NCI-H1694 treated with DMSO at 0.1 percent for 48 hours (cell line): ENCODE results near the gene PPFIA4.
"Not testable (repeated sequence)": the region's sequence is repeated elsewhere in the genome, so short reads cannot be mapped to it uniquely, and the experiment has no call there.

Experiments
- DNase-seq: peaks from one replicate; lab custom pipeline; 2025; lab: John Stamatoyannopoulos, UW

PPFIA4 gene

DNA sequence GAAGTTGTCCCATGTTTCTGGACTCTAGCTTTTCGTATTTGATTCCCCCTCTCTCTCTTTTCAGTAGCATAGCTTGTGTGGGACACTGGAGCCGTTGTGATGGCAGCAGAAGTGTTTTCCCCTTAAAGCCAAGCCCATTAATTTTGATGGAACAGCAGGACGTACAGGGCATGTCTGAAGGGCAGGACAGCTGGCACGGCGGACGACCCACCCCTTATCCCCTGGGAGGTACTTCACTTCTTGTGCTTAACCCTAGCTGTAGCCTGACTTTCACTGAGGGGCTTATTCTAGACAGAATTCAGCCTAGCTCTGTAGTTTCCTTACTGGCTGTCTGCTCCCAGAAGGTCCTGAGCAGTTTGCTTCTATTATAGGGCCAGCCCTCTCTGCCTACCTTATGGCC lies 8.6 kb upstream of the PPFIA4 start:
- DNase-seq: no peak

DNA sequence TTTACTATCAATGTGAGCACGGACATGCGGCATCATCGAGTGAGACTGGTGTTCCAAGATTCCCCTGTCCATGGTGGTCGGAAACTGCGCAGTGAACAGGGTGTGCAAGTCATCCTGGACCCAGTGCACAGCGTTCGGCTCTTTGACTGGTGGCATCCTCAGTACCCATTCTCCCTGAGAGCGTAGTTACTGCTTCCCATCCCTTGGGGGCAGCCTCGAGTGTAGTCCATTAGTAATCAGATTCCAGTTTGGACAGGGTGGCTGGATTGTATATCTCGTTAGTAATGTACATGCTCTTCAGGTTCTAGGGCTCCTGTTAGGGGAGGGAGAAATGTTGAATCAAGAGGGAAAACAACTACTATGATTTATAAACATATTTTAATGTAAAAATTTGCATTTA lies 3.4 kb upstream of the PPFIA4 start:
- DNase-seq: not testable (repeated sequence)

DNA sequence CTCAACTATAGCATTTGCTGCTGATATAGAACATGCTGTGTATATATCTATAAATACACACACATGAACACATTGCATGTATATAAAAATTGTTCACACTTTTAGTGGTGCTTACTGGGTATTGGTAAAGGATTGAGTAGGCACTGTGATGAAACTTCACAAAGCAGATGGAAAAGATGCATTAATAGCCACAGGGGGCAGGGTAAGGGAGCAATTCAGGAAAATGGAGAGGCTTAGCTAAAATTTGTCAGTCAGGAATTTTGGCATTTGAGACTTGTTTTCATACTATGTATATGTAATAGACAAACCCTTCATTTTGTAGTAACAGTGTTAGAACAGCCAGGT lies 633 bp upstream of the PPFIA4 start:
- no peak for DNase-seq

DNA sequence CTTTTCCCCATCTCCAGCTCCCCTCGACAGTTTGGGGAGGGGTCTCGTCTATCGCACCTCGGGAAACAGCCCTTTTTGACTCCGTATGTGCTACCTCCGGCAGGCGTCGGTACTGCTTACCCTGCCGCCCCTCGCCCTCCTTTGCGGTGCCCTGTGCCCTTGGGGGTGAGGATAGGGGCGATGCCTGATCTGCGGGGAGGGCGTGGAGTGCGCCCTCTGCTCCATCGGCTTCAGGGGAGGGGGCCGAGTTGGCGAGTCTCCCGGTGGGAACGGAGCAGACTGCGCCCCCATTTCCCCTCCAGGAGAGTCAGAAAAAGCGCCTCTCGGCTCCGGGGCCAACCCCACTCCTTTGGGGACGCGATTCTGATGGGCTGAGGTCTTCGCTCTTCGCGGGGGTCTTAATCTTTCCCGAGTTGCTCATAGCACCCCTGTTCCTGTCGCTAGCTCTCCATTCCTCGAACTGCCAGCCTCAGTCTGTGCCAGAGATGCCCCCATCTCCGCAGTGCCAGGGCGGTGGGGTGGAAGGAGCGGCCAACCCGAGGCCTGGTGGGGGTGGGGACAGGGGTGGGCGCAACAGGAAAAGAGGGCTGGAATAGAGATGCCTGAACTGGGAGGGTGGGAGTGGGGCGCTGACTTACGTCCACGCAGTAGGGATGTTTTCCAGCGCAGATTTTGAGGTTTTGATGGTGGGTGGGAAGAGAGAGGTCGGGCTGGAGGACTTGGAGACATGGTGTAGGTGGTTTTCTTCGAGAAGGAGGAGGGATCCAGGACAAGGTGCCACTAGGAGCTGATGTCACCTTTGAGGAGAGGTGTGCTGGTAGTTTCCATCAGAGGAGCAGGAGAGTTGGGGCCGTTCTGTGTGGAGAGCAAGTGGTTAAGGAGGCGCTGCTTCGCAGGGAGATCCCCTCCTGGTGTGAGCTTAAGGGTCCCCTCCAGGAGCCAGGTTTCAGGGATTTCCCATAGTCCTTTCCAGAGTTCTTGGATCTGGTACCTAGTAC lies 674 bp downstream of the PPFIA4 start:
- DNase-seq: no peak

DNA sequence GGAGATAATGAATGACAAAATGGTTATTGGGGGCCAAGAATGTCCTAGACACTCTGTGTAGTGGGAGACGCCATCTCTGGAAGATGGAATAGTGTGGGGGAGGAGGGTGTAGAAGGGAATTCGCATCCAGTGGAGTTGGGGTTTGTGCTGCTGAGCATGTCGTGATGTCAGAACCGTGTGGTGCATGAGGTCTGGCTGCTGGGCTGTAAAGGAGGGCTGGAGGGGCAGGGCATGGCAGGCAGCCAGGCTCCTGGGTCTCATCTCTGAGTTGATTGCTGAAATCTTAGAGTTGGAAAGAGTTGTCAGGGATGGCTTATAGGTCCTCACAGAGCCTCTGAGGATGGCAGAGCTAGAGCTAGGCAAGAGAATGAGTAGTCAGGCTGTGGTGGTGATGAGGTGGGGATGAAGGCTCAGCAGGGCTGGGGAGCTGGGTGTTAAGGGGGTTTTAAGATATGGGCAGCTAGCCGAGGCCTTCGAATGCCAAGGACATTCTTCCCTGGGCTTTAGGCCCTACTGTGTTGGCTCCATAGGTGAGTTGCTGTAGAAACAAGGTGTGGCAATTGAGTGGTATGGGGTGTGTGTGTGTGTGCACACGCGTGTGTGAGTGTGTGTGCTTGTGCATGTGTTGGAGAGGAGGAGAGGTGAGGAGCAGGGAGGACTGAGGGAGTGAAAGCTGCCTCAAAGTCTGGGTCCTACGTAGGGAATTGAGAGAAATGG lies 1.9 kb downstream of the PPFIA4 start:
- DNase-seq: no peak

DNA sequence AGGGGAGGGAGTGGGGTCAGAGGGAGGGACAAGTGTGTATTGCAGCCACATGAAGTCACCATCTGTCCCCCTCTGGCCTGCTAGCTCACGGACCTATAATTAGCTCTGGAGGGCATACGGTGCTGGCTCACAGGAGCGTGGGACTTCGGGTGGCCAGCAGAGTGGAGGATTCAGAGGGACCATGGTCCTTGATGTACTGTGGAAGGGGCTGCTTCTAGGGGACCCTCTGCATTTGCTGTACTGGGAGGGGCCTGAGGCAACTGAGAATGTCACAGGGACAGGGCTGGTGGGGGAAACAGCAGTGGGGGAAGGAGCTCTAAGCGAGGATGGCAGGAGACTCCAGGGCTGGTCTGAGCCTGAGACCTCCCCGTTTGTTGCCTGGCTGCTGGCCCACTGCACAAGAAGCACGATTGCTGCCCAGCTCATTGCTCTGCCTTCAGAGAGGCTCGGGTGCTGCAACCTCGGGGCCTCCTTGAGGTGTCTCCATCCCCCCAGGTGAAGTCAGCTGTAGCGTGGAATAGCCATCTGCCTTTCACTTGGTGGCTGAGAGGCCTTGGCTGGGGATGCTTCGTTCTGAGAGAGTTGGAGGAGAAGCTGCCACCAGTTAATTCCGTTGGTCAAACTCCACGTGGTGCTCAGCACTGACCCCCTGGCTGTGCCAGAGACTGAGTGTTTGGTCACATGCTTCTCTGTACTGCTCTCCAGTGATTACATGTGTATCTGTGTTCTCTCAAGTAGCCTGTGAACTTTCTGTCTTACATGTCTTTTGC lies 2.7 kb downstream of the PPFIA4 start:
- no peak for DNase-seq

DNA sequence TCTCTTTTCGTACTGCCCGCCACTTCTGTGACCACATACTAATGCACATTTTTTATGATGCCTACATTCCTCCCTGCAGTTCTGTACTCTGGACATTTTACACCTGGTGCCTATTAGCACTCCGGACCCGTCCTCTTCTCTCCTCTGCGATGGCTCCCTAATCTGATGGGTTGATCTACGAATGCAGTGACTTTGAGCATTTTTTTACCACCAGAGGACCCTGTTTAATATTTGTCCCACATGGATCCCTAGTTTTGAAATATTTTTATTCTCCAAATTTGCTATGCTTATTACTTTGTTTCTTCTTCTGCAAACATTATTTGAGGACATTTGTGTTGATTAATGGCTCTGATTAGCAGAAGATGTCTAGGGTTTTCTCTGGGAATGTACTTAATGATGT lies 5.2 kb downstream of the PPFIA4 start:
- DNase-seq: no peak

DNA sequence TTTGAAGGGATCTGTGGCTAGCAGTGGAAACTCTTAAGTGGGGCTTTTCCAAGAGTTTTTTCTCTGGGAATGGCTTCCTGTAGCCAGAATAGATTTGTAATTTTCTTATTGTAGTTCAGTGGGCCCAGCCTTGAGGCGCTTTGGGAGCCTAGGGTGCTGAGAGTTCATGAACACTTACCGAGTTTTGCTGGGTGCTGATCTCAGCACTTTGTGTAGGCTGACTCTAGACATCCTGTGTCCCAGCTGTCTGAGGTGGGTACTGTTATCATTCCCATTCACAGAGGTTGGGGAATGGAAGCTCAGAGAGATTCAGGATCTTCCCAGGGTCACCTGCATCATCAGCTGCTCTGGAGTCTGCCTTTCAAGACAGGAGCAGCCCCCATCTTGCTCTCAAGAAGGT lies 7.0 kb downstream of the PPFIA4 start:
- DNase-seq: no peak

DNA sequence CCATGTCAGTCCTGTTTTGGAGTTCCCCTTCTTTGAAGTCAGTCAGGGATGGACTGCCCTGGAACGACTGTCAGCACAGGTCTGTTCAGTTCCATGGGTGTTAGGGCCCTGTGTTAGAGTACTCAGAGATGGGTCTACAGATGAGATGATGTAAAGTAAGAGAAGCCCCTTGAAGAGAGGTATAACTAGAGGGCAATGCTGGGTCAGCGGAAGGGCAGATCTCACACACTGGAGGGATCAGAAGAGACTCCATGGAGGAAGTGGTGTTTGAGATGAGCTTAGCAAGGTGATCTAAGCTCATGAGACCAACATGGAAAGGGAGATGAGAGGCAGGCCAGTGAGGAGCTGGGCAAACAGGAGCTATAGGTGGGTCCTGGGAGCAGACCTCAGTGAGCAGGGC lies 7.6 kb downstream of the PPFIA4 start:
- no peak for DNase-seq

DNA sequence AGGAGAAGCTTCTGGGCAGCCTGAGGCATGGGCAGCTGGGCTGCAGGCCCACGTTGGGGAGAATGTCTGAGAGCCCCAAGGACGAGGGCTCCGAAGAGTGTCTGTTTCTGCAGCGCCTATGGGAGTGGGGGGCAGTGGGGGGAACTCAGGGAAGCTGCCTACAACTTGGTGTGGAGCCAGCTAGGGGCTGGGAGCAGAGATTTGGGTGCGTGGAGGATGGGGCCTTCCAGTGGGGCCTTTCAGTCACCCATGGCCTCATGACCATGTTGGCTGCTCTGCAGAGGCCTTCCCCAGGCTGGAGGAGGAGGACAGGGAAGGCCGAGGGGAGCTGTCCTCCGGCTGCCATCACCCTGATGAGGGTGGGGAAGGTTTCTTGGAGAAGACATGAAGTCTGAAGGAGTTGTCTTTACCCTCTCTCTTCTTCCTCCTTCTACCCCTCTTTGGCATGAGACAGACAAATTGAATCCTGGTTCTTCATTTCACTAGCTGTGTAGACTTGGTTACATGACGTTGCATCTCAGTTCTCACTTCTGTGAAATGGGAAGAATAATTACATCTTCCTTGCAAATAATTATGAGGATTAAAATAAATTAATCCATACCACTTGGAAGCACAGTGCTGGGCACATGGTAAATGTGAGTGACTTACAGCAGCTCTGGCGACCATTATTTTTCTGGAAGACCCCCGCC lies 8.3 kb downstream of the PPFIA4 start:
- no peak for DNase-seq

DNA sequence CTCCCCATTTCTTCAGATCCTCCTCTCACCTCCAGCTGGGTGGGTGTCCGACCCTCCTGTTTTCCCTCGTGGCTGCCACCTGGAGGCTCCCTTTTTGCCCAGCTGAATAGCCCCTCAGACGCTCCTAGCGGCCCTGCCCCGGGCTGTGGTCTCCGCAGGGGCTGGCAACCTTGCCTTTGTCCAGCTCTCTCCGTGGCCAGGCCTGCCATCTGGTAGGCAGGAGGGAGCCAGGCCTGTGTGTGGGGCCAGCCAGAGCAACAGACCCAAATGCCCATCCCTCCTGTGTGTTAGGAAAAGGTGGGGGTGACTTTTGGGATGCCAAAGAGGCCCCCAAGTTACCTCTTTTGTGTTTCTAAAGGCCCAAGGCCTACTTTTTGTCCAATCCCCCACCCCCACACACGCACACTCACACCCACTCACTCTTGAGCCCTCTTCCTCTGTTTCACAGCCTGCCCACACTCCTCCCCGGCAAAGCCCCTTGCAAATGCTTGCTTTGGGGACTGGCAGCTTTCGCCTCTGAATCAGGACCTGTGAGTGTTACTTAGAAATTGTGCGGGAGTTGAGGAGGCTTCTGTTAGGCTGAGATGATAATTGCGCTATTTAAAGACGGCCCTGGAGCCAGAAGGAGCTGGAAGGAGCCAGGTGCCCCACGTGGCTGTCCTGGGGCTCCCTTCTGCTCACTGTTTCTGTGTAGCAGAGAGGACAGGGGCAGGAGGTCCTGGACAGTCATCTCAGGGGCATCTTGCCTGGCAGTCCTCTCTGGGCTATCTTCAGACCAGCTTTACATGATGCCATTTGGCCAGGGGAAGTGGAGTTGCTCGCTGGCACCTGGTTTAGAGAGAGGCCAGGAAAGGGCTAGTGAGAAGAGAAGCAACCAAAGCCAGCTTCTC lies 9.1 kb downstream of the PPFIA4 start:
- DNase-seq: no peak

DNA sequence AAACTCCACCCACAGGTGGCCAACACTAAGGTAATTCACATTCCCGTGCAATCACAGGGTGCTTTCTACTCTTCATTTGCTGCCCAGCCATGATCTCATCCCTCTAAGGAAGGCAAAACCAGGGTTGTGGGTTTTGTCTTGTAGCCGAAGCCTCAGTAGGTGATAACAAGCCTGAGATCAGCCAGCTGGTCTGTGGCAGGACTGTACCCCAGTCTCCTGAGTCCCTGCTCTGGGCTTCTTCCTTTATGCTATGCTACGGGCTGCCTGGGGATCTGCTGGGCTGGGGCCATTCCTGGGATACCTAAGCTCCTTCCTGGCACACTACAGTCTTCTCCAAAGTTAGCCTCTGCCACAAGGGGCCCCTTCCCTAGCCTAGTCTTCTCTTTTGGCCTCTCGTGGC lies 9.8 kb downstream of the PPFIA4 start:
- DNase-seq: no peak

DNA sequence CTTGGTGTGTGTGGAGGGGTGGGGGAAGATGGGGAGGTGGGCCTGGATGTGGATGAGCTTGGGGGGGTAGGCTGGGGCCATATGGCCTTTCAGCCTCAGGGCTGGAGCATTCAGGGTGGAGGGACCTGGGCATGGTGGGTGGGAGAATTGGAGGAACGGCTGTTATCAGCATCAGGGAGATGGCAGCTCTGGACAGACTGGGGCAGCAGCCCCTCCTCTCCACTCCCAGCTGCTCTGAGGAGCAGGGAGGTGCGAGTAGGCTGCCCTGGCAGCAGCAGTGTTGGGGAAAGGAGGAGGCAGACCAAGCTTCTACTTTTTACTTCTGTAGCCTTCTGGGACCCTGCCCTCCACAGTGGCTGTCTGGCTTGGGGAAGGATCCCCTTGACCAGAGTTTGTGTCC lies 10.2 kb downstream of the PPFIA4 start:
- DNase-seq: no peak

DNA sequence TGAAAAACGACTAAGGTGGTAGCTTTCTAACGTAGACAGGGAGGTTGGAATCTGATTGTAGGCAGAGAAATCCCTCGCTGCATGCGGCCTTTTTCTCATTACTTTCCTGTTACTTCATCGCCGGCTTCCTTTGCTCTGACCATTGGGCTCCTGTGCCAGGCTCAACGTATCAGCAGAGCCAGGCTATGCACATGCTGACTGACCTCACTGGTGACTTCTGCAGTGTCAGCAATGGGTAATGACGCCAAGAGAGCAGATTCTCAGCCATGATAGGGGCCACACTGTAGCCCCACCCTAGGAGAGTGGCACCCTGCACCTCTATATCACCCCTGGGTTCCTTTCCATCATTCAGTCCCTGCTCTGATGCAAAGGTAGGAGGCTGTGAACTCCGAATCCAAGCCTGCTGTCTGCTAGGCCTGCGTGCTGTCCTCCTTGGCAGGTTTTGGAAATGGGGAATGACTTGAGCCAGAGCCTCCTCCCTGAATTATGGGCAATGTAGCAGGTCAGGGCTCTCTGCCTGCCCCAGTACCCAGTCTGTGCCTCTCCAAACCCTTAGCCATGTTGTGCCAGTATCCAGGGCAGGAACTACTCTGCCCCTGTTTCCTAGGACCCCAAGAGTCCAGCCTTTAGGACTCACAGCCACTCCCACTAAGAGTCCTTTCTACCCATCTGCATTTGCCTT lies 11.4 kb downstream of the PPFIA4 start:
- no peak for DNase-seq

DNA sequence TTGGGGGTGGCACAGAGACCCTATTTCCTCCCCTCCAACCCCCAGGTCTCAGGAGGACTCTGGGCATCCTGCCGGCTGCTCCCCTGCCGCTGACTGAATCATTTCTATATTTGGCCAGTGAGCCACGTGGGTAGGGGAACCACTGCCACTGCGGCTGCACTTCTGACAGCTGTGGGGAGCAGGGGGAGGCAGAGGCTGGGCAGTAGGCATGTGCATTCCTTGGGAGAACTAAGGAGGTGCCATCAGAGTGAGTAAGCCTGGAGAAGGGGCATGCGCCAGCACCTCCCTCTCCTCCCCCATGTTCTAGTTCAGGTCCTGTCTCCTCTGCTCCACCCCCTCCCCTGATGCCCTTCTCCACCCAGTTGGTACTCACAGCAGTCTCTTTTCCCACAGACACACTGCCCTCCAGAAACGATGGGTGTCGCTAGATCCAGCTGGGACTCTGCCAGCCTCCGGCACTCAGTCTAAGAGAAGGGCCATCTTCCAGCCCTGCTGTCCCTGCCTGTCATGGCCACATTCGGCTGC lies 12.0 kb downstream of the PPFIA4 start:
- DNase-seq: peak; percentile 44

DNA sequence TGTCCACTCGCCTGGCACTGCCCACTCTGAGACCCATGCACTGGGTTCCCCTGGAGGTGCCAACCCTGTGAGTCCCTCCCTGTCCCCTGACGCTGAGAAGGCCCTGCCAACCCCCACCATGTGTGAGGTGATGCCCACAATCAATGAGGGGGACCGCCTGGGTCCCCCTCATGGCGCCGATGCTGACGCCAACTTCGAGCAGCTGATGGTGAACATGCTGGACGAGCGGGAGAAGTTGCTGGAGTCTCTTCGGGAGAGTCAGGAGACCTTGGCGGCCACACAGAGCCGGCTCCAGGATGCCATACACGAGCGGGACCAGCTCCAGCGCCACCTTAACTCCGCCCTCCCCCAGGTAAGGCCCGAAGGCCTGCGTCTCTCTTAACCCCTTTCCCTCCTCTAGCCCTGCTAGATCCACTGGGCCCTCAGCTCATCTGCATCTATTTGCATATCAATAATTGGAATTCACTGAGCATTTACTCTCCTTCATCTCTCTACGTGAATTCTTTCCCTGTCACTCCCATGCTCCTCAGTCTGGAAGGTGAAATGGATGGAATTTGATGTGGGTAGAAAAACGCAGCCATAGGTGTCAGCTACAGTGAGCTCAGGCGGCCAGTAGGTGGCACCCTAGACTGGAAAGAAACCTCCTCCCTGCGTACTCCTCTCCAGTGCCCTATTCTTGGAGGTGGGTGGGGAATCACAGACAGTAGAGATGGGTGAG lies 12.8 kb downstream of the PPFIA4 start:
- DNase-seq: peak; percentile 90

DNA sequence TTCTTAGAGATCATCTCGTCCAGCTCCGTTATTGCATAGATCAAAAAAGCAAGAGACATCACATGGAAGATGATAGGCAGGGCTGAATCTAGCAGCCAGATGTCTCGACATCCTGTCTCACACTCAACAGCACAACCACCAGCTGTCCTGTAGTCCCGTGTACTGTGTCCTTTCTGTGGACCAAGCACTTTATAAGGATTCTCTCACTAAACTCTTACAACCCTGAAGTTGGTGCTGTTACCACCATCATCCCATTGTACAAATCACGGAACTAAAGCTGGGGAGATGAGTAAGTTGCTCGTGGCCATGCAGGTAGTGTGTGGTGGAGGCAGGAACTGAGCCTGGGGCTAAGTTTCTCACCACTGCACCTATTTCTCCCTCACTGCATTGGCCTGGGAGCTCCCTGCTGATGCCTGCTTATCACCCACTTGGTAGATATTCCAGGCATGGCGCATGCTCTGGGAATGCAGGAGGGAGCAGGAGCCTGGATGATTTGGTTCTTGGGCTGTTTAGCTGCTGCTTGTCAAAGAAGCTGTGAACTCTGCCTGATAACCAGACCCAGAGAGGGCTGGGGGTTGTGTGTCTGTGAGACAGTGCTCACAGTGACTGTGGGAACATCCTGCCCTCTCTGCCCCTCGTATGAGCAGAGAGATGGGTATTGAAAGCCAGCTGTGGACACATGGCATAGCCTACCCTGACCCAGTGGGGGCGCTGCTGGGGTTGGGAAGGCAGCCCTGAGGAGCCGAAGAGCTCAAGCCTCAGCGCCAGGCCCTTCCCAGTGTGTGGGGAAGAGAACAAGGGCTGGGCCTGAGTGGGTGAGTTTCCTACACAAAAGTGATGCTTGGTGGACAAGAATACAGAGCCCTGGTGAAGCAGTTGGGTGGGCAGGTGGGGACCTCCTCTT lies 13.6 kb downstream of the PPFIA4 start:
- DNase-seq: peak; percentile 60

DNA sequence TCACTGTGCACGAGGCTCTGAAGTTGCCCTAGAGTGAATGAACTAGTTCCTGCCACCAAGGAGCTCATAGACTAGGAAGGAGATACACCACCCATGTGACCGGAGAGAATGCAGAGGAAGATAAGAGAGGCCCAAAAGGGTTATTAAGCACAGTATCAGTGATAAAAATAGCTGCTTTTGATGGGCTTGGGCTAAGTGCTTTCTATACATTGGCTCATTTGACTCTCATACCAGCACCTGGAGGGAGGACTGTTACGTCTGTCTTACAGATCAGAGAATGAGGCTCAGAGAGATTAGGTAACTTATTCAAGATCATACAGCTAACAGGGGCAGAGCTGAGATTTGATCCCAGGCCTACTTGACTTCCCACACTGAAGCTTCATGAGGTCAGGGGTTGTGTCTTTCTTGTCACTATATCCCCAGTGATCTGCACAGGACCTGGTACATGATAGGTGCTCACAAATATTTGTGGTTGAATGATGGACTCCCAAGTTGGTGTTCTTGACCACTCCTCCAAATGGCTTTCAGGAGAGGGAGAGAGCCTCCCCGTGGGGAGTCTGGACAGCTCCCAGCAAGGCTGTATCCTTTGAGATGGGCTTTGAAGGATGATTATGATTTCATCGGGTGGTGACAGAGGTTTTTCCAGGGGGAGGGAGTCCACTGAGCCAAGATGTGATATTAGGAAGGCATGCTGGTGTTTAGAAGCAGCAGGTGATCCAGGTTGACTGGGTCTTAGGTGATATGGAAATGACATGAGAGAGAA lies 14.4 kb downstream of the PPFIA4 start:
- no peak for DNase-seq
